Posterior vena cava (tissue), 2 donors: ENCODE measurements around the gene CELA3A. TPM values are rescaled to one million over a fixed set of nuclear protein-coding genes. Genes with fewer than 3 reads are reported as not detected.
"Not testable (repeated sequence)": the region's sequence is repeated elsewhere in the genome, so short reads cannot be mapped to it uniquely, and the experiment has no call there.

Experiments
- DNase-seq: peaks from one replicate; pipeline ENCODE4 v3.0.0-alpha.2; 2020; ENCODE audit warnings: low spot score
- intact Hi-C, 2 donors: fragments of 100-400 bp; cut with DNase I; formaldehyde crosslinking; loops; one replicate each; pipeline versions ENCODE4 v1.14.1 to v1.14.2; 2022 to 2023
- total RNA-seq, 2 donors: library from RNA; stranded (reverse); fragmentation: NEBNext Ultra II Directional; extraction: Animal tissue kit (Norgen Biotek cat#: 25700); gene quantifications; one replicate each; pipeline ENCODE4 v1.2.1, GENCODE V29; 2021
- donor health status: DM: yes; HTN: yes; CAD: no.
- donor health status: DM: yes; HTN: yes; CAD: no.

CELA3A gene
- total RNA-seq, 2 donors from 2014 or later: 7.6 TPM; not detected in 1

DNA sequence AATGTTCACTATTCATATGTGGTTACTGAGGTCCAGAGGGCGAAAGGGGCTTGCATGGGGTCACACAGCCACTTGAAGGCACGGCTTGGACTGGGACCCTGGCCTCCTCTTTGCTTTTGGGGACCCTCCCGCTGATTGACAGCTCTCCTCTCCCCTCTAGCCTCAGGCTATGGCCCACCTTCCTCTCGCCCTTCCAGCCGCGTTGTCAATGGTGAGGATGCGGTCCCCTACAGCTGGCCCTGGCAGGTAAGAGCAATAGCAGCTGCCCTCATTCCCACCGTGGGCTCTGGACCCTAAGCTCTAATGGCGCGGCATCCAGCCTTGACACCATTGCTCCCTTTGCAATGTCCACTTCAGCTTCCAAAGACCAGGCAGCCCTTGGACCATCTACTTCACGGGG lies 23.2 kb upstream of the CELA3A start:
- not testable (repeated sequence) for DNase-seq

DNA sequence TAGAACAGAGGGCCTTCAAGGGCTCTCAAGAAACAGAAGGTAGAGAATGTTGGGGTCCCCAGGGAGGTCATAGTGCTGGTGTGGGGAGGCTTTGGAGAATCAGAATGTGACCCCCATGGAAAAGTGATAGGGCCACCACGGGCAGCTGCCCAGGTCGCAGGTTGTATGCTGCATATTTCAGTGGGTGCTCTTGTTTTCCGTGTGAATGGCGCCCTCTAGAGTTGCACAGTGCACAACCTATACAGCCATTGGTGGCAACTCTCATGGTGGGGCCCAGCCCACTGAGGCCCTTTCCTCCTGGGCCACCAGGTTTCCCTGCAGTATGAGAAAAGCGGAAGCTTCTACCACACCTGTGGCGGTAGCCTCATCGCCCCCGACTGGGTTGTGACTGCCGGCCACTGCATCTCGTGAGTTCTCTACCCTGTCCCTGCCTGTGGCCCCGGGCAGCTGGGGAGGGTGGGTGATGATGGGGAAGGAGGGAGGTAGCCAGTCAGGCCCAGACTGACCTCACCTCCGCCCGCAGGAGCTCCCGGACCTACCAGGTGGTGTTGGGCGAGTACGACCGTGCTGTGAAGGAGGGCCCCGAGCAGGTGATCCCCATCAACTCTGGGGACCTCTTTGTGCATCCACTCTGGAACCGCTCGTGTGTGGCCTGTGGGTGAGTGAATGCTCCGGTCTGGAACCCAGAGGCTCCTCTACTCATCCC lies 20.8 kb upstream of the CELA3A start:
- intact Hi-C loops, DNase-seq: not testable (repeated sequence)

More for the DNA sequence above, 23.2 kb upstream of the CELA3A start:
- intact Hi-C loops: not testable (repeated sequence)

- intact Hi-C loops, DNase-seq: not testable (repeated sequence)
Observed at GRCh38 chr1:21981253-21981652, 20.2 kb upstream of the CELA3A start.

DNA sequence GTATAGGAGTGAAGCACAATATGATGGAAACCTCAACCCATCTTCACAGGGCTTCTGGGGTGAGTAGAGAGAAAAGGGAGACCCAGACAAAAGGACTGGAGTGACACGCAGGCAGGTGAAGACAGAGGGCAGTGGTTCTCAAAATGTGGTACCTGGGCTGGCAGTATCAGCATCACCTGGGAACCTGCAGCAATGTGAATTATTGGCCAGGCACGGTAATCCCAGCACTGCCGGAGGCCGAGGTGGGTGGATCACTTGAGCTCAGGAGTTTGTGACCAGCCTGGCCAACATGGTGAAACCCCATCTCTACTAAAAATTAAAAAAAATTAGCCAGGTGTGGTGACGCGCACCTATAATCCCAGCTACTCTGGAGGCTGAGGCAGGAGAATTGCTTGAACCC lies 19.3 kb upstream of the CELA3A start:
- intact Hi-C loops, DNase-seq: not testable (repeated sequence)

DNA sequence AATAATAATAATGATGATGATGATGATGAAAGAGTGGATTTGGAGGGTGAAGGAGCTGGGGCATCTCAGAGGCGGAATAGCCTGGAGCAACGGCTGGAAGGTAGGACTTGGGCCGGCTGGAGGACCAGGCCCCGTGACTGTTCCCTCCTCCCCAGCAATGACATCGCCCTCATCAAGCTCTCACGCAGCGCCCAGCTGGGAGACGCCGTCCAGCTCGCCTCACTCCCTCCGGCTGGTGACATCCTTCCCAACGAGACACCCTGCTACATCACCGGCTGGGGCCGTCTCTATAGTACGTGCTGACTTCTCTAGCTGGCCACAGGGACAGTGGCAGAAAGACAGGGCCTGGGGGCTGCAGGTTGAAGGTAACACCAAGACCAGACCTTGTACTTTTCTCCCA lies 17.9 kb upstream of the CELA3A start:
- intact Hi-C loops, DNase-seq: not testable (repeated sequence)

- intact Hi-C loops, DNase-seq: not testable (repeated sequence)
Observed at GRCh38 chr1:21985893-21986292, 15.6 kb upstream of the CELA3A start.

- intact Hi-C loops, DNase-seq: not testable (repeated sequence)
Observed at GRCh38 chr1:21986386-21986785, 15.1 kb upstream of the CELA3A start.

DNA sequence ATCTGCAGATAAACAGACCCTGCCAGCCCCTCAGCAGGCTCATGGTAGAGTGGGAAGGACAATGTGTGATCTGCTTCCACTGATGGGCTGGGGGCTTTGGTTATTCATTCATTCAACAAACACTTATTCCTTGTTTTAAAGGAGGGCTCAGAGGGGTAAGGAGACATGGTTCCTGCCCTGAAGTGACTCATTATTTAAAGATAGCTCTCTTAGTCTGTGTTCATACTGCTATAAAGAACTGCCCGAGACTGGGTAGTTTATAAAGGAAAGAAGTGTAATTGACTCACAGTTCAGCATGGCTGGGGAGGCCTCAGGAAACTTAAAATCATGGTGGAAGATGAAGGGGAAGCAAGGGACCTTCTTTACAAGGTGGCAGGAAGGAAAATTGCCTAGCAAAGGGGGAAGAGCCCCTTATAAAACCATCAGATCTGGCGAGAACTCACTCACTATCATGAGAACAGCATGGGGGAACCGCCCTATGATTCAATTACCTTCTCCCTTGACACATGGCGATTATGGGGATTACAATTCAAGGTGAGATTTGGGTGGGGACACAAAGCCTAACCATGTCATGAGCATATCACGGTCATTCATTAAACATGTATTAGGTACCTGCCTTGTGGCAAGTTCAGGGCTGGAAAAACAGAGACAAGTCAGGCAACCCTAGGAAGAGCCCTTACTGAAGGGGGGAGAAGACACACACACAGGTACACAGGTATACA lies 11.6 kb upstream of the CELA3A start:
- intact Hi-C loops, DNase-seq: not testable (repeated sequence)

DNA sequence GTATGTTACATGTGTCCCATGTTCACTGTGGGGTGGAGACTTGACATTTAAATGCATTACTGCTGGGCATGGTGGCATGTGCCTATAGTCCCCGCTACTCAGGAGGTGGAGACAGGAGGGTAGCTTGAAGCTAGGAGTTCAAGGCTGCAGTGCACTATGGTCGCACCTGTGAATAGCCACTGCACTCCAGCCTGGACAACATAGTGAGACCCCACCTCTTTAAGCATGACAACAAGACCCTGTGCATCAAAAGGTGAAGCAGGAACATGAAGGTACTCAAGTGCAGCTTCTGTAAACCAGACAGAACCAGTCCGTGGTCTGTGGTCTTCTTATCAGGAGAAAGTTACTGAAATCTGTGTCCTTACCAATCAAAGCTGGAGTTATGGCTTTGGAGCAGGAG lies 9.3 kb upstream of the CELA3A start:
- intact Hi-C loops, DNase-seq: not testable (repeated sequence)

DNA sequence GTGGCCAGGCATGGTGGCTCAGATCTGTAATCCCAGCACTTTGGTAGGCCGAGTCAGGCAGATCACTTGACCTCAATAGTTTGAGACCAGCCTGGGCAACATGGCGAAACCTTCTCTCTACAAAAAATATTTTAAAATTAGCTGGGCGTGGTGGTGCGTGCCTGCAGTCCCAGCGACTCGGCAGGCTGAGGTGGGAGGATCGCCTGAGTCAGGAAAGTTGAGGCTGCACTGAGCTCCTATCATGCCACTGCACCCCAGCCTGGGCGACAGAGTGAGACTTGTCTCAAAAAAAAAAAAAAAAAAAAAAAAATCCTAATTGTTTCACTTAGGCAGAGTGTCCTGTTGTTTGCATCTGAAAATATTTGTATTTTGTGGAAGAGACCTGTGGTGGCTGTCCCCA lies 6.7 kb upstream of the CELA3A start:
- DNase-seq, intact Hi-C loops: not testable (repeated sequence)

DNA sequence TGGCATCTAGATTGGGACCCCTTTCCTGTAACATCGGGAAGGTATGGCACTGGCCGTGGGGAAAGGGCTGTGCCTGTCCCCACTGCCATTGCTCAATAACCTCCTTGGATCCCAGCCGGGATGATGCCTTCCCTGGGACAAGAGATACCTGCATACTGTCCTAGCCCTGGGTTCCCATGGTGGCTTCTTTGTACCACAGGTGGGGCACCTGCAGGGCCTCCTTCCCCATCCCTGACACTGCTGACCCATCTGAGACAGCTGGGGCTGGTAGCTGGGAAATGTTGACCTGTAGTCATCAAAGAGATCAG lies 4.8 kb upstream of the CELA3A start:
- DNase-seq, intact Hi-C loops: not testable (repeated sequence)

GRCh38 chr1:21997891-21998623 lies 3.4 kb upstream of the CELA3A start:
- DNase-seq, intact Hi-C loops: not testable (repeated sequence)

DNA sequence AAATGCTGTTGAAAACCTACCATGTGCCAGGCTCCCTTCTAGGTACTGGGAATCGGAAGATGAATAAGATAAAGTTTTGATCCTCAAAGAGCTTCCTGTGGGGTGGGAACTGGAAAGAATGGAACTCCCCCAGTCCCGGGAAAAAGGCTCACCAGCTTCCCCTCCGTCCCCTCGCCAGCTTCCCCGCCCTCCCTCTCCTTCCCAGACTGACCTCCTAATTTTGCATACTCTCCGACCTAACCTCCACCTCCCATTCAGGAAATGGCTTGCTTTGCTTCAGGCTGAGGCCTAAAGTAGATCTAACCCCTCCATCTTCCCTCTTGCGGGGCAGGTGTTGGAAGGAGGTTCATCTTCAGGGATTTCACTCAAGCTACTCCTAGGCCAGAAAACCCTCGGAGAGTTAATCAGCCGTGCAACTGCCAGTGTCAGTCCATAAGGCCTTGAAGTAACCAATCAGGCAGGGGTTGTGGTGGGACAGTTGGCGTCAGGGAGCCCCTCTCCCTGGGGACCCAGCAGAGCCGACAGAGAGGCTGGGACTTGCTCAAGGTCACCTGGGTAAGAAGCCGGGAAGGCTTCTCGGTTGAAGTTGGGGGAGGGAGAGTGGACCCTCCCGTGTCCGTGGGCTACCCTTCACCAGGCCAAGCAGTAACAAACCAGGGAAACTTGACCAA lies 2.7 kb upstream of the CELA3A start:
- DNase-seq, intact Hi-C loops: not testable (repeated sequence)

- DNase-seq, intact Hi-C loops: not testable (repeated sequence)
Observed at GRCh38 chr1:21999645-22000044, 1.8 kb upstream of the CELA3A start.

- intact Hi-C loops, DNase-seq: not testable (repeated sequence)
Observed at GRCh38 chr1:22002461-22002860, 1.0 kb downstream of the CELA3A start.

DNA sequence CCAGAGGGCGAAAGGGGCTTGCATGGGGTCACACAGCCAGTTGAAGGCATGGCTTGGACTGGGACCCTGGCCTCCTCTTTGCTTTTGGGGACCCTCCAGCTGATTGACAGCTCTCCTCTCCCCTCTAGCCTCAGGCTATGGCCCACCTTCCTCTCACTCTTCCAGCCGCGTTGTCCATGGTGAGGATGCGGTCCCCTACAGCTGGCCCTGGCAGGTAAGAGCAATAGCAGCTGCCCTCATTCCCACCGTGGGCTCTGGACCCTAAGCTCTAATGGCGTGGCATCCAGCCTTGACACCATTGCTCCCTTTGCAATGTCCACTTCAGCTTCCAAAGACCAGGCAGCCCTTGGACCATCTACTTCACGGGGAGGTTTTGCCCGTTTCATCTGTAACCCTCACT lies 1.4 kb downstream of the CELA3A start:
- intact Hi-C loops: not testable (repeated sequence)

DNA sequence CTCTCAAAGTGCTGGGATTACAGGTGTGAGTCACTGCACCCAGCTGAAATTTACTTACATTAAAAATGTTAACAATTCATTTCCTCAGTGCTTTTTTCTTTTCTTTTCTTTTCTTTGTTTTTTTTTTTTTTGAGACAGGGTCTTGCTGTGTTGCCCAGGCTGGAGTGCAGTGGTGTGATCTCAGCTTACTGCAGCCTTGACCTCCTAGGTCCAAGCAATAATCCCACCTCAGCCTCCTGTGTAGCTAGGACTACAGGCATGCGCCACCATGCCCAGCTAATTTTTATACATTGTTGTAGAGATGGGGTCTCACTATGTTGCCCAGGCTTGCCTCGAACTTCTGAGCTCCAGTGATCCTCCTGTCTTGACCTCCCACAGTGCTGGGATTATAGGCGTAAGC lies 2.5 kb downstream of the CELA3A start:
- intact Hi-C loops, DNase-seq: not testable (repeated sequence)

More for the DNA sequence above, 1.4 kb downstream of the CELA3A start:
- DNase-seq: not testable (repeated sequence)

- intact Hi-C loops: not testable (repeated sequence)
- DNase-seq: peak; percentile 25
Observed at GRCh38 chr1:22005261-22006149, 4.0 kb downstream of the CELA3A start.
